CD14-positive monocyte (primary cell): ENCODE measurements around the gene PTPRE. TPM values are rescaled to one million over a fixed set of nuclear protein-coding genes. Genes with fewer than 3 reads are reported as not detected.

Experiments used
- DNase-seq, 3 donors: peaks; one replicate each; pipeline ENCODE4 v3.0.0-alpha.2; 2011 to 2022
- H2AFZ ChIP-seq: 2 replicates; pipeline ENCODE4 v1.6.0; 2012; ENCODE audit warnings: mild to moderate bottlenecking, low read depth, low read length, inconsistent platforms; ENCODE audit not compliant: insufficient read depth, poor library complexity, severe bottlenecking
- H3K27ac ChIP-seq, 2 donors: 1 replicate in 1 of 2; 2 replicates in 1 of 2; pipeline ENCODE4 v1.5.1; 2012 to 2013; ENCODE audit warnings: low read length in 2 of 2, control low read depth in 1 of 2, inconsistent platforms in 1 of 2, low read depth in 1 of 2, mild to moderate bottlenecking in 1 of 2
- H3K27me3 ChIP-seq, 2 donors: one replicate each; pipeline versions ENCODE4 v1.6.0 to v1.6.1; 2011 to 2013; ENCODE audit warnings: low read length in 2 of 2; ENCODE audit not compliant: control insufficient read depth in 2 of 2, insufficient read depth in 2 of 2
- H3K36me3 ChIP-seq, 2 donors: replicated peaks in 1 of 2; 1 replicate in 1 of 2; 2 replicates in 1 of 2; pipeline versions ENCODE4 v1.5.1 to v1.6.1; 2012 to 2013; ENCODE audit warnings: low read length in 2 of 2, control low read depth in 1 of 2, inconsistent platforms in 1 of 2, mild to moderate bottlenecking in 1 of 2; ENCODE audit not compliant: insufficient read depth in 2 of 2, control insufficient read depth in 1 of 2
- H3K4me1 ChIP-seq, 2 donors: 1 replicate in 1 of 2; 2 replicates in 1 of 2; pipeline versions ENCODE4 v1.5.1 to v1.6.1; 2012 to 2013; ENCODE audit warnings: low read length in 2 of 2, control low read depth in 1 of 2, inconsistent platforms in 1 of 2, mild to moderate bottlenecking in 1 of 2, moderate library complexity in 1 of 2; ENCODE audit not compliant: insufficient read depth in 2 of 2, control insufficient read depth in 1 of 2
- H3K4me2 ChIP-seq: replicated peaks from 2 replicates; pipeline ENCODE3; 2012; ENCODE audit warnings: low read length, moderate library complexity, mild to moderate bottlenecking; ENCODE audit not compliant: poor library complexity, severe bottlenecking; ENCODE audit errors: extremely low read depth
- H3K4me3 ChIP-seq, 3 experiments: fragments of 200-600 bp in 1 of 3; sonication (generic) in 1 of 3; replicated peaks in 1 of 3; 1 replicate in 2 of 3; 2 replicates in 1 of 3; pipeline ENCODE4 v1.5.1; 2011 to 2013; ENCODE audit warnings: low read length in 3 of 3, mild to moderate bottlenecking in 3 of 3, control low read depth in 2 of 3, low read depth in 2 of 3, inconsistent platforms in 1 of 3, moderate library complexity in 1 of 3
- H3K79me2 ChIP-seq: 2 replicates; pipeline ENCODE4 v1.6.0; 2012; ENCODE audit warnings: mild to moderate bottlenecking, control low read depth, inconsistent platforms, low read length, moderate library complexity; ENCODE audit not compliant: insufficient read depth
- H3K9ac ChIP-seq: 2 replicates; pipeline ENCODE4 v1.6.0; 2017; ENCODE audit warnings: low read length, mild to moderate bottlenecking; ENCODE audit not compliant: insufficient read depth, poor library complexity, severe bottlenecking
- H3K9me3 ChIP-seq, 2 donors: replicated peaks in 1 of 2; 1 replicate in 1 of 2; 2 replicates in 1 of 2; pipeline versions ENCODE4 v1.5.1 to v1.6.1; 2012 to 2013; ENCODE audit warnings: low read length in 2 of 2, control low read depth in 1 of 2; ENCODE audit not compliant: control insufficient read depth in 1 of 2, insufficient read depth in 1 of 2
- H4K20me1 ChIP-seq: 2 replicates; pipeline ENCODE4 v1.6.0; 2012; ENCODE audit warnings: mild to moderate bottlenecking, low read length, control low read depth, moderate library complexity; ENCODE audit not compliant: insufficient read depth
- H3K27ac Mint-ChIP-seq, 7 donors: one replicate each; pipeline ENCODE4 v1.8.0; 2020; ENCODE audit warnings: mild to moderate bottlenecking in 7 of 7, mixed read lengths in 7 of 7, moderate library complexity in 6 of 7, inconsistent platforms in 2 of 7
- H3K27me3 Mint-ChIP-seq, 3 donors: one replicate each; pipeline ENCODE4 v1.8.0; 2021 to 2022; ENCODE audit warnings: low read depth in 3 of 3, mild to moderate bottlenecking in 3 of 3, mixed read lengths in 3 of 3, moderate library complexity in 3 of 3, inconsistent platforms in 1 of 3
- H3K36me3 Mint-ChIP-seq, 2 donors: one replicate each; pipeline ENCODE4 v1.8.0; 2020; ENCODE audit warnings: mixed read lengths in 2 of 2, inconsistent platforms in 1 of 2, mild to moderate bottlenecking in 1 of 2
- H3K4me1 Mint-ChIP-seq: one replicate; pipeline ENCODE4 v1.8.0; 2020; ENCODE audit warnings: mild to moderate bottlenecking, mixed read lengths
- H3K4me3 Mint-ChIP-seq, 2 donors: one replicate each; pipeline ENCODE4 v1.8.0; 2020; ENCODE audit warnings: mild to moderate bottlenecking in 2 of 2, mixed read lengths in 2 of 2, moderate library complexity in 1 of 2
- H3K9me3 Mint-ChIP-seq, 7 donors: one replicate each; pipeline ENCODE4 v1.8.0; 2020 to 2022; ENCODE audit warnings: mixed read lengths in 7 of 7, mild to moderate bottlenecking in 6 of 7, moderate library complexity in 6 of 7, inconsistent platforms in 2 of 7
- CTCF ChIP-seq: fragments of 200-600 bp; IDR thresholded peaks from one replicate; pipeline ENCODE4 v1.8.0; 2022; ENCODE audit warnings: antibody characterized with exemption, mild to moderate bottlenecking
- WGBS: methylation state at CpG from one replicate; pipeline ENCODE4 v1.1.5; 2013; ENCODE audit warnings: missing lambda C conversion rate; ENCODE audit not compliant: insufficient coverage; 5-methylcytosine and 5-hydroxymethylcytosine counted together
- intact Hi-C, 2 donors: fragments of 100-400 bp; cut with micrococcal nuclease; formaldehyde crosslinking; loops; one replicate each; pipeline versions ENCODE4 v1.15.0 to v1.15.1; 2023
- polyA plus RNA-seq, 3 donors: library from polyadenylated mRNA; depleted of rRNA in 1 of 3; unstranded in 2 of 3; stranded (reverse) in 1 of 3; fragments of 300-500 nt in 2 of 3; fragments of >200 nt in 1 of 3; fragmentation: Illumina TruSeq in 2 of 3; gene quantifications; 1 replicate in 2 of 3; 2 replicates in 1 of 3; pipeline ENCODE4 v1.2.3, GENCODE V29; 2012 to 2021

PTPRE gene
- polyA plus RNA-seq, 3 donors: 95.2 to 271 (median 125) TPM

- Histone ChIP-seq H3K9ac (no peak overlapping the region), H3K4me2 (peak overlapping the region; percentile 9), H3K27ac (peak overlapping the region; percentile 10 to 14), H3K4me3 (no peak overlapping the region), H3K9me3 (no peaks in the 10 kb centered on the region), H2AFZ (no peak overlapping the region), H3K36me3 (no peaks in the 10 kb centered on the region), H3K79me2 (no peaks in the 10 kb centered on the region), H3K27me3 (no peaks in the 10 kb centered on the region), H4K20me1 (no peaks in the 10 kb centered on the region), H3K4me1 (peaks cover 13 to 15% of the 10 kb centered on the region in 2 donors)
- intact Hi-C loops: loop anchor here in 1 of 2 donors (10.0 kb wide), 1 partner anchor 255 kb away; no protein-coding TSS in a partner anchor
- 0% methylated on average over 1 of the region's 3 CpGs for whole genome bisulfite sequencing
- peak overlapping the region in 6 of 7 donors; percentile 53 to 89 (median 72) for H3K27ac Mint-ChIP-seq
- H3K4me1 Mint-ChIP-seq: peaks cover 12% of the 10 kb centered on the region
- H3K4me3 Mint-ChIP-seq: peak overlapping the region in 1 of 2 donors; percentile 50
- H3K27me3 Mint-ChIP-seq: peaks cover 1 to 2% (median 2%) of the 10 kb centered on the region in 3 donors
- H3K36me3 Mint-ChIP-seq: no peaks in the 10 kb centered on the region
- peaks cover 0 to 8% (median 2%) of the 10 kb centered on the region in 7 donors for H3K9me3 Mint-ChIP-seq
- TF ChIP-seq CTCF: no peak
- DNase-seq: peak; percentile 74 to 84 (median 78)
These were observed 7.0 kb upstream of the PTPRE start for GRCh38 chr10:127899766-127900387.

DNA sequence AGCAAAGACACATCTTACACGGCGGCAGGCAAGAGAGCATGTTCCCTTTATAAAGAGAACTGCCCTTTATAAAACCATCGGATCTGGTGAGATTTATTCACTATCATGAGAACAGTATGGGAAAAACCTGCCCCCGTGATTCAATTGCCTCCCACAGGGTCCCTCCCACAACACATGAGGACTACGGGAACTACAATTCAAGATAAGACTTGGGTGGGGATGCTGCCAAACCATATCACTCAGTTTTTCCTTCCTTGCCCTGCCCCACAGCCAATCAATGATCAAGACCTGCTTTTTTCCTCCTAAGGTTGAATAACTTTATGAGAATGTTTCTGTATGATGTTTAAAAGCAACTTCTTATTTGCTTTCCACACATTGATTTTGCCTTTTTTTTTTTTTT is 3.1 kb upstream of the PTPRE start:
- Histone ChIP-seq H3K4me3 (no peak overlapping the region), H3K4me1 (peaks cover 39 to 45% of the 10 kb centered on the region in 2 donors), H3K9ac (no peak overlapping the region), H4K20me1 (peaks cover 8% of the 10 kb centered on the region), H3K4me2 (no peak overlapping the region), H3K79me2 (peaks cover 16% of the 10 kb centered on the region), H3K27me3 (no peaks in the 10 kb centered on the region), H3K27ac (no peak overlapping the region), H3K36me3 (no peaks in the 10 kb centered on the region), H3K9me3 (no peaks in the 10 kb centered on the region), H2AFZ (no peak overlapping the region)
- no peak overlapping the region for H3K27ac Mint-ChIP-seq
- peaks cover 0 to 4% (median 3%) of the 10 kb centered on the region in 3 donors for H3K27me3 Mint-ChIP-seq
- peaks cover 0 to under 1% of the 10 kb centered on the region in 2 donors for H3K36me3 Mint-ChIP-seq
- intact Hi-C loops: loop anchor here in 1 of 2 donors (10.0 kb wide), 1 partner anchor 251 kb away; no protein-coding TSS in a partner anchor
- H3K9me3 Mint-ChIP-seq: peaks cover 0 to 1% (median 0%) of the 10 kb centered on the region in 7 donors
- 100% methylated on average over 2 of the region's 5 CpGs for WGBS
- H3K4me3 Mint-ChIP-seq: no peak overlapping the region
- peaks cover 38% of the 10 kb centered on the region for H3K4me1 Mint-ChIP-seq
- no peak for TF ChIP-seq CTCF
- no peak for DNase-seq
